Measurements from ENCODE around the gene SCN4B. TPM values are rescaled to one million over a fixed set of nuclear protein-coding genes. Genes with fewer than 3 reads are reported as not detected.
A peak's percentile ranks its signal among the peaks of the same experiment; 100 is the strongest.

The SCN4B gene
- total and polyA plus RNA-seq, 8 donors, result 0.75 to 3.6 (median 1.6) TPM; not detected in 3

DNA sequence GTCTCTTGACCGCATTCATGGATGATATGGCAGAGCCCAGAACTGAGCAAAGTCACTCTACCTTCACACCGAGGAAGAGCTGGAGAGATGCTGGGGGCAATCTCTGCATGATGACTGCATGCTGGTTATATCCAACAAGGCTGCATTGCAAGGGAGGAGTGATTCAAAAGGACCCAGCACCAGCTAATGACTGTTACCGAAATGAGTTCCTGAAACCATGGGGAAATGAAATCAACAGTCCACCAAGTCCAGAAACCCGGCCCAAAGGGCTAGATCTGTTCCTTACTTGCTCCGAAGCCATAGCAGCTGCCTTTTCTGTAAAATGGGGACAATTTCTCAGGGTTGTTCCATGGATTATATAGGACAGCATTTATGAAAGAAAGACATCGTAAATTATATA is 64.7 kb downstream of the SCN4B start:
- H3K27ac ChIP-seq, result peak overlapping the region in 1 of 5 donors; percentile 48
- peaks cover 0 to 20% (median 10%) of the 10 kb centered on the region in 4 donors for H3K9me3 ChIP-seq
- no peaks in the 10 kb centered on the region for H3K27me3 ChIP-seq
- no peak overlapping the region for H3K4me3 ChIP-seq
- no peaks in the 10 kb centered on the region for H3K36me3 ChIP-seq
- DNase-seq, result no peak
- H3K4me1 ChIP-seq, result peaks cover 0 to 16% (median 5%) of the 10 kb centered on the region in 4 donors
- TF ChIP-seq EP300 (IDR thresholded peaks at IDR 0.05), result no peak
- no peak for TF ChIP-seq POLR2A (IDR thresholded peaks at IDR 0.05)
- TF ChIP-seq, protein P1, sequence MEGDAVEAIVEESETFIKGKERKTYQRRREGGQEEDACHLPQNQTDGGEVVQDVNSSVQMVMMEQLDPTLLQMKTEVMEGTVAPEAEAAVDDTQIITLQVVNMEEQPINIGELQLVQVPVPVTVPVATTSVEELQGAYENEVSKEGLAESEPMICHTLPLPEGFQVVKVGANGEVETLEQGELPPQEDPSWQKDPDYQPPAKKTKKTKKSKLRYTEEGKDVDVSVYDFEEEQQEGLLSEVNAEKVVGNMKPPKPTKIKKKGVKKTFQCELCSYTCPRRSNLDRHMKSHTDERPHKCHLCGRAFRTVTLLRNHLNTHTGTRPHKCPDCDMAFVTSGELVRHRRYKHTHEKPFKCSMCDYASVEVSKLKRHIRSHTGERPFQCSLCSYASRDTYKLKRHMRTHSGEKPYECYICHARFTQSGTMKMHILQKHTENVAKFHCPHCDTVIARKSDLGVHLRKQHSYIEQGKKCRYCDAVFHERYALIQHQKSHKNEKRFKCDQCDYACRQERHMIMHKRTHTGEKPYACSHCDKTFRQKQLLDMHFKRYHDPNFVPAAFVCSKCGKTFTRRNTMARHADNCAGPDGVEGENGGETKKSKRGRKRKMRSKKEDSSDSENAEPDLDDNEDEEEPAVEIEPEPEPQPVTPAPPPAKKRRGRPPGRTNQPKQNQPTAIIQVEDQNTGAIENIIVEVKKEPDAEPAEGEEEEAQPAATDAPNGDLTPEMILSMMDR (IDR thresholded peaks at IDR 0.05), result no peak
- no peak for TF ChIP-seq POLR2AphosphoS5 (IDR thresholded peaks at IDR 0.05)
- intact Hi-C loops (cut with DNase I; ENCODE audit: low total_unique reads), result no loop called here
- 89 to 97% (median 92%) methylated on average over 6 of the region's 6 CpGs for WGBS, 5 donors

DNA sequence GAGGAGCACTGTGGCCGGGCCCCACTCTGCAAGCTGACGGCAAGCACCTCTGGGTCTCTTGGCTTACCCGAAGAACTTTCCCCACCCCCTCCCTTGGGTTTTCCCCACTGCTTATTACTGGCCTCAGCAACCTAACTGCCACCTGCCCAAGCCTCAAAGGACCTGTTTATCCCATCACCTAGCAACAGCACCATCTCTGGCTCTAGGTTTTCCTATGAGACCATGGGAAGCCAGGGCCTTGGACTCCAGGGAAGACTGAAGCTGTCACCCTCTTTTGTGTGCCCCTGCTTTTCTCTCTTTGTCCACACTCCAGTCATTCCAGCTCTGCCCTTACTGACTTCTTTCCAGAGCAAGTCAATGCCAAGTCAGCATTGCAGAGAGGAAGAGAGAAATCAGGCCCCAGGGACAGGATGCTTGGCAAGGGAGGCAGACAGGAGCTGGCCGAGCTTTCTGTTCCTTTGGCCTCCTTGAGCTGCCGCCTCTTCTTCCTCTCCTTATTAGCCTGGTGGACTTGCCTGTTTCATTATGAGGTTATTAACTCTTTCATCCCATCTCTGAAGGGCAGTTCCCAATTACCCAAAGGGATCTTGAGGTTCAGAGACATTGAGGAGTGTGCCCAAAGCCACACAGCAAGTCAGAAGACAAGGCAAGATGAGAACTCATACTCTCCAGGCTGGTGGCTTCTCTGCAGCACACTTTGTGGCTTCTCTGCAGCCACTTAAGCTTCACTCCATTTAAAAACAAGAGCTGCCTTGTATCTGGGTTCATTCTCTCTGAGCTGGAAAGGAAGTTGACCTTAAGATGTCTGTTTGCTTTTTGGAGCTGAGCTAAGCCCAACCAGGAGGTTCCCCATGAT is 65.5 kb downstream of the SCN4B start, which contains the start of gene SMIM35:
Gene SMIM35 (minus strand): TSS at position 51 of the 856 bp plus-strand sequence. CDS start 206 bp downstream, outside the sequence.
- H3K9me3 ChIP-seq, result peaks cover 0 to 20% (median 10%) of the 10 kb centered on the region in 4 donors
- no peak within 1 kb of the TSS for H3K4me3 ChIP-seq
- no peak for TF ChIP-seq EP300 (IDR thresholded peaks at IDR 0.05)
- TF ChIP-seq POLR2A (IDR thresholded peaks at IDR 0.05), result no peak
- TF ChIP-seq POLR2AphosphoS5 (IDR thresholded peaks at IDR 0.05), result no peak
- TF ChIP-seq, protein P1 (IDR thresholded peaks at IDR 0.05), result no peak
- 65 to 90% (median 78%) methylated on average over 5 of the region's 5 CpGs for WGBS, 5 donors
- intact Hi-C loops (cut with DNase I; ENCODE audit: low total_unique reads), result no loop called here
- no peak within 1 kb of the TSS for H3K27ac ChIP-seq
- peaks cover 0 to 14% (median 5%) of the 10 kb centered on the region in 4 donors for H3K4me1 ChIP-seq
- no peaks in the 10 kb centered on the region for H3K36me3 ChIP-seq
- no peaks in the 10 kb centered on the region for H3K27me3 ChIP-seq
- DNase-seq, result no peak

DNA sequence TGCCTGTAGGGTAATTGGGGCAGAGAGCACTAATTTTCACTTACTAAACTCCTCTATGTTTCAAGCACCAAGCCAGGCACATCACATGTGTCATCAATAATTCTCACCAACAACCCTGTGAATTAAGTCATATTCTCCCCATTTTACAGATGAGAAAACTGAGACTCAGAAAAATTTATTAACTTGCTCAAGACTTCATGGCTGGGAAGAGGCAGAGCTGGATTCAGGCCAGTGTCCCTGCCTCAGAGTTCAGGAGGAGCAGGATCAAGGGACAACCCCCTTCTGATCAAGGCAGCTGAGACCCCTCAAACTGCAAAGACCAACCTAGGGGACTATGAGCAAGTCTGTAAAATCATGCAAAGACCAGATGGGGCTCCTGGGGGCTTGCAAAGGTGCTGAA is 68.0 kb downstream of the SCN4B start:
- intact Hi-C loops (cut with DNase I; ENCODE audit: low total_unique reads), result no loop called here
- no peak for TF ChIP-seq EP300 (IDR thresholded peaks at IDR 0.05)
- TF ChIP-seq, protein P1 (IDR thresholded peaks at IDR 0.05), result no peak
- no peak for TF ChIP-seq POLR2A (IDR thresholded peaks at IDR 0.05)
- TF ChIP-seq POLR2AphosphoS5 (IDR thresholded peaks at IDR 0.05), result no peak
- H3K36me3 ChIP-seq, result no peaks in the 10 kb centered on the region
- H3K27me3 ChIP-seq, result peaks cover 0 to 9% (median 0%) of the 10 kb centered on the region in 3 donors
- H3K9me3 ChIP-seq, result peaks cover 0 to 20% (median 10%) of the 10 kb centered on the region in 4 donors
- H3K27ac ChIP-seq, result no peak overlapping the region
- peaks cover 0 to 14% (median 5%) of the 10 kb centered on the region in 4 donors for H3K4me1 ChIP-seq
- H3K4me3 ChIP-seq, result no peak overlapping the region
- no peak for DNase-seq

DNA sequence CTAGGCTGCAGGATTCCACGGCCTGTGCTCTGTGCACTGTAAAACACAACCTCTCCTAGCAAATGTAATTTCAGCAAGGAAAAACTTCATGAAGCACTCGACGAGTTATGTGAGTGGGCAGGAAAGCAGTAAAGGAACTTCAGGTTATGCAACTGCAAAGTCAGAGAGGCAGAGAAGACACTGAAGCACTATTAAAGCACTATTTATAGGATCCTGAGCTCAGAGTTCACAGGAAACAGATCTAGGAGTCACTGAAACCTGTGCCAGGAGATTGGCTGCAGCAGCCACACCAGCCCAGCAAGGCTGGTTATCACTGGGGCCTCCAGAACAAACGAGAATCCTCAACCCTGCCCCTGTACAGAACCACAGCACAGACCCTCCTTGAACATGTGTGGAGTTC is 68.4 kb downstream of the SCN4B start:
- Histone ChIP-seq H3K27ac (no peak overlapping the region), H3K4me3 (no peak overlapping the region), H3K4me1 (peaks cover 0 to 14% (median 5%) of the 10 kb centered on the region in 4 donors), H3K9me3 (peaks cover 0 to 20% (median 10%) of the 10 kb centered on the region in 4 donors), H3K36me3 (no peaks in the 10 kb centered on the region), H3K27me3 (peaks cover 0 to 13% (median 0%) of the 10 kb centered on the region in 3 donors)
- WGBS, 5 donors, result 34 to 45% (median 35%) methylated on average over 4 of the region's 4 CpGs
- DNase-seq, result peak in 1 of 2 donors; percentile 55
- intact Hi-C loops (cut with DNase I; ENCODE audit: low total_unique reads), result no loop called here
- TF ChIP-seq EP300 (IDR thresholded peaks at IDR 0.05) (no peak), POLR2A (IDR thresholded peaks at IDR 0.05) (no peak), POLR2AphosphoS5 (IDR thresholded peaks at IDR 0.05) (no peak)
- TF ChIP-seq, protein P1 (IDR thresholded peaks at IDR 0.05), result no peak

Other genes starting within 250 kb of the SCN4B start
- gene TMPRSS13, start 223.4 kb downstream of the SCN4B start, total RNA-seq, result 1 to 10 TPM in 2 of 5 donors, under 1 TPM in 1, not detected in 2; 0.37 to 2.2 (median 1.2) TPM
- 1 to 10 TPM in 1 of 3 donors, under 1 TPM in 1, not detected in 1; 0.19 to 3.8 TPM for gene TMPRSS13, start 223.4 kb downstream of the SCN4B start, polyA plus RNA-seq
- gene IL10RA, start 166.4 kb downstream of the SCN4B start, total RNA-seq, result 100 to 1,000 TPM in 1 of 5 donors, 10 to 100 TPM in 3, 1 to 10 TPM in 1; 5.4 to 190 (median 18.7) TPM
- gene IL10RA, start 166.4 kb downstream of the SCN4B start, polyA plus RNA-seq, result 1 to 10 TPM; 2.1 to 4.2 (median 3.2) TPM
- 100 to 1,000 TPM in 1 of 5 donors, 10 to 100 TPM in 2, 1 to 10 TPM in 2; 4.7 to 498 (median 28.1) TPM for gene TMPRSS4, start 75.7 kb downstream of the SCN4B start, total RNA-seq
- gene TMPRSS4, start 75.7 kb downstream of the SCN4B start, polyA plus RNA-seq, result 10 to 100 TPM in 1 of 3 donors, 1 to 10 TPM in 2; 7.0 to 84.7 (median 8.1) TPM
- gene SMIM35, start 65.9 kb downstream of the SCN4B start, total RNA-seq, result not detected
- under 1 TPM in 1 of 3 donors, not detected in 2; 0.03 TPM for gene SMIM35, start 65.9 kb downstream of the SCN4B start, polyA plus RNA-seq
- gene SCN2B, start 23.8 kb upstream of the SCN4B start, total RNA-seq, result under 1 TPM in 2 of 5 donors, not detected in 3; 0.29 to 0.92 TPM
- under 1 TPM; 0.12 to 0.46 (median 0.23) TPM for gene SCN2B, start 23.8 kb upstream of the SCN4B start, polyA plus RNA-seq
- 10 to 100 TPM in 4 of 5 donors, 1 to 10 TPM in 1; 9.2 to 35.0 (median 21.4) TPM for gene JAML, start 72.2 kb upstream of the SCN4B start, total RNA-seq
- 10 to 100 TPM in 1 of 3 donors, 1 to 10 TPM in 2; 3.7 to 14.5 (median 4.6) TPM for gene JAML, start 72.2 kb upstream of the SCN4B start, polyA plus RNA-seq
- gene MPZL3, start 99.5 kb upstream of the SCN4B start, total RNA-seq, result 10 to 100 TPM in 1 of 5 donors, 1 to 10 TPM in 3, under 1 TPM in 1; 0.45 to 20.0 (median 6.7) TPM
- 1 to 10 TPM; 2.1 to 7.2 (median 3.4) TPM for gene MPZL3, start 99.5 kb upstream of the SCN4B start, polyA plus RNA-seq
- gene MPZL2, start 111.5 kb upstream of the SCN4B start, total RNA-seq, result 10 to 100 TPM in 4 of 5 donors, under 1 TPM in 1; 0.58 to 97.2 (median 56.7) TPM
- 10 to 100 TPM; 12.2 to 79.1 (median 35.4) TPM for gene MPZL2, start 111.5 kb upstream of the SCN4B start, polyA plus RNA-seq
- 10 to 100 TPM in 1 of 5 donors, 1 to 10 TPM in 2, not detected in 2; 2.4 to 15.8 (median 7.1) TPM for gene CD3E, start 151.9 kb upstream of the SCN4B start, total RNA-seq
- 1 to 10 TPM; 2.3 to 6.7 (median 4.5) TPM for gene CD3E, start 151.9 kb upstream of the SCN4B start, polyA plus RNA-seq
- gene CD3D, start 189.9 kb upstream of the SCN4B start, total RNA-seq, result 10 to 100 TPM in 2 of 5 donors, 1 to 10 TPM in 1, not detected in 2; 4.6 to 24.0 (median 16.1) TPM
- gene CD3D, start 189.9 kb upstream of the SCN4B start, polyA plus RNA-seq, result 1 to 10 TPM; 2.2 to 9.2 (median 4.7) TPM
- gene CD3G, start 191.5 kb upstream of the SCN4B start, total RNA-seq, result 1 to 10 TPM in 3 of 5 donors, not detected in 2; 1.2 to 9.5 (median 4.2) TPM
- under 1 TPM in 2 of 3 donors, not detected in 1; 0.18 to 0.76 TPM for gene CD3G, start 191.5 kb upstream of the SCN4B start, polyA plus RNA-seq
- gene UBE4A, start 206.8 kb upstream of the SCN4B start, total RNA-seq, result 10 to 100 TPM; 17.1 to 68.8 (median 50.7) TPM
- 10 to 100 TPM in 1 of 3 donors, 1 to 10 TPM in 2; 3.5 to 11.8 (median 4.0) TPM for gene UBE4A, start 206.8 kb upstream of the SCN4B start, polyA plus RNA-seq
- gene ATP5MG, start 248.8 kb upstream of the SCN4B start, total RNA-seq, result 100 to 1,000 TPM in 4 of 5 donors, 10 to 100 TPM in 1; 98.5 to 152 (median 113) TPM
- gene ATP5MG, start 248.8 kb upstream of the SCN4B start, polyA plus RNA-seq, result 100 to 1,000 TPM; 233 to 312 (median 288) TPM

All from stomach (tissue), 9 donors.